OCI-LY7 (cell line): ENCODE data around the gene APOA4. TPM values are rescaled to one million over a fixed set of nuclear protein-coding genes. Genes with fewer than 3 reads are reported as not detected.

Experiments
- BruUV-seq: library from RNA; stranded (reverse); fragments of 400-500 nt; replicated peaks from 2 replicates; lab custom pipeline; 2021; lab: Mats Ljungman, UMichigan
- CTCF ChIA-PET: fragments of 300-600 bp; sonication (Branson Sonifier 250); formaldehyde crosslinking; loops from one replicate; lab custom pipeline; 2022; ENCODE audit warnings: antibody characterized with exemption; ENCODE audit not compliant: unreplicated experiment; lab: Charles Lee
- POLR2A ChIA-PET: fragments of 300-600 bp; sonication (Branson Sonifier 250); formaldehyde crosslinking; loops from one replicate; lab custom pipeline; 2022; ENCODE audit warnings: antibody characterized with exemption; lab: Charles Lee
- DNase-seq: peaks from one replicate; pipeline ENCODE4 v3.0.0-alpha.2; 2015; ENCODE audit warnings: low spot score
- H2AFZ ChIP-seq: fragments of 200-600 bp; sonication (generic), shearing (Covaris generic); 2 replicates; pipeline ENCODE4 v1.6.1; 2014; ENCODE audit warnings: mild to moderate bottlenecking, antibody characterized with exemption, low read length, moderate library complexity
- H3K27ac ChIP-seq: fragments of 200-600 bp; sonication (generic); 2 replicates; pipeline ENCODE4 v1.5.1; 2014; ENCODE audit warnings: mixed run types, low read depth, mild to moderate bottlenecking, moderate library complexity, low read length, inconsistent platforms; ENCODE audit not compliant: poor library complexity, severe bottlenecking
- H3K36me3 ChIP-seq: fragments of 200-600 bp; sonication (generic); 2 replicates; pipeline ENCODE4 v1.6.1; 2014; ENCODE audit warnings: mild to moderate bottlenecking, antibody characterized with exemption, low read length, moderate library complexity, mixed read lengths; ENCODE audit not compliant: insufficient read depth
- H3K4me1 ChIP-seq: fragments of 200-600 bp; sonication (generic); 2 replicates; pipeline ENCODE4 v1.5.1; 2014; ENCODE audit warnings: mild to moderate bottlenecking, low read length; ENCODE audit not compliant: insufficient read depth, poor library complexity, severe bottlenecking
- H3K4me2 ChIP-seq: fragments of 200-600 bp; sonication (generic); 2 replicates; pipeline ENCODE4 v1.6.1; 2014; ENCODE audit warnings: mild to moderate bottlenecking, low read length
- H3K4me3 ChIP-seq: fragments of 200-600 bp; sonication (generic); 2 replicates; pipeline ENCODE4 v1.5.1; 2014; ENCODE audit warnings: mild to moderate bottlenecking, low read depth, low read length; ENCODE audit not compliant: poor library complexity, severe bottlenecking
- H3K79me2 ChIP-seq: fragments of 200-600 bp; sonication (generic); 2 replicates; pipeline ENCODE4 v1.6.1; 2016; ENCODE audit warnings: low read depth, mild to moderate bottlenecking, low read length, moderate library complexity, mixed read lengths; ENCODE audit not compliant: insufficient read depth
- H3K9me2 ChIP-seq: fragments of 200-600 bp; sonication (generic); 2 replicates; pipeline ENCODE4 v1.6.1; 2016; ENCODE audit warnings: mild to moderate bottlenecking, low read length, mixed read lengths; ENCODE audit not compliant: insufficient read depth
- H3K9me3 ChIP-seq: fragments of 200-600 bp; sonication (generic); 2 replicates; pipeline ENCODE4 v1.6.1; 2014; ENCODE audit warnings: mild to moderate bottlenecking, mixed run types, low read length, mixed read lengths
- H4K20me1 ChIP-seq: fragments of 200-600 bp; sonication (generic); 2 replicates; pipeline ENCODE4 v1.6.1; 2014; ENCODE audit warnings: mild to moderate bottlenecking, antibody characterized with exemption, low read length, moderate library complexity, mixed read lengths; ENCODE audit not compliant: insufficient read depth
- EZH2phosphoT487 ChIP-seq: fragments of 200-600 bp; sonication (generic); IDR thresholded peaks from 2 replicates; pipeline ENCODE4 v1.6.1; 2018; ENCODE audit warnings: low read depth, borderline replicate concordance, mild to moderate bottlenecking, mixed run types, antibody characterized with exemption, low read length, moderate library complexity, mixed read lengths
- intact Hi-C: fragments of 100-400 bp; cut with micrococcal nuclease; formaldehyde crosslinking; loops from one replicate; pipeline ENCODE4 v1.10.0; 2022; ENCODE audit not compliant: unreplicated experiment
- total RNA-seq, 2 experiments: library from RNA; depleted of rRNA in 1 of 2; stranded (reverse); fragments of >200 nt in 1 of 2; shearing (Covaris generic) in 1 of 2; gene quantifications; 2 replicates each; pipeline ENCODE4 v1.2.3, GENCODE V29; 2014 to 2022
- TF ChIP-seq, protein P1 (sequence below): fragments of 200-600 bp; sonication (generic); conservative IDR thresholded peaks from 2 replicates; pipeline ENCODE4 v1.5.1; 2014; ENCODE audit warnings: mild to moderate bottlenecking, antibody characterized with exemption, low read length, moderate library complexity, mixed read lengths

Gene APOA4
- total RNA-seq, 2 experiments from 2014 or later: not detected

GRCh38 chr11:116828632-116829524, 5.8 kb upstream of the APOA4 start:
- H2AFZ ChIP-seq: no peak overlapping the region
- DNase-seq: no peak
- H3K9me3 ChIP-seq: no peaks in the 10 kb centered on the region
- H3K4me2 ChIP-seq: no peak overlapping the region
- no peaks in the 10 kb centered on the region for H3K36me3 ChIP-seq
- no TSS peak for BruUV-seq
- no peak overlapping the region for H3K4me3 ChIP-seq
- no peaks in the 10 kb centered on the region for H4K20me1 ChIP-seq
- POLR2A ChIA-PET: no interaction called here
- H3K4me1 ChIP-seq: no peaks in the 10 kb centered on the region
- H3K27ac ChIP-seq: no peak overlapping the region
- CTCF ChIA-PET: no interaction called here
- H3K9me2 ChIP-seq: no peaks in the 10 kb centered on the region
- intact Hi-C loops: no loop called here
- TF ChIP-seq, protein P1, sequence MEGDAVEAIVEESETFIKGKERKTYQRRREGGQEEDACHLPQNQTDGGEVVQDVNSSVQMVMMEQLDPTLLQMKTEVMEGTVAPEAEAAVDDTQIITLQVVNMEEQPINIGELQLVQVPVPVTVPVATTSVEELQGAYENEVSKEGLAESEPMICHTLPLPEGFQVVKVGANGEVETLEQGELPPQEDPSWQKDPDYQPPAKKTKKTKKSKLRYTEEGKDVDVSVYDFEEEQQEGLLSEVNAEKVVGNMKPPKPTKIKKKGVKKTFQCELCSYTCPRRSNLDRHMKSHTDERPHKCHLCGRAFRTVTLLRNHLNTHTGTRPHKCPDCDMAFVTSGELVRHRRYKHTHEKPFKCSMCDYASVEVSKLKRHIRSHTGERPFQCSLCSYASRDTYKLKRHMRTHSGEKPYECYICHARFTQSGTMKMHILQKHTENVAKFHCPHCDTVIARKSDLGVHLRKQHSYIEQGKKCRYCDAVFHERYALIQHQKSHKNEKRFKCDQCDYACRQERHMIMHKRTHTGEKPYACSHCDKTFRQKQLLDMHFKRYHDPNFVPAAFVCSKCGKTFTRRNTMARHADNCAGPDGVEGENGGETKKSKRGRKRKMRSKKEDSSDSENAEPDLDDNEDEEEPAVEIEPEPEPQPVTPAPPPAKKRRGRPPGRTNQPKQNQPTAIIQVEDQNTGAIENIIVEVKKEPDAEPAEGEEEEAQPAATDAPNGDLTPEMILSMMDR: no peak
- no peak for TF ChIP-seq EZH2phosphoT487
- no peaks in the 10 kb centered on the region for H3K79me2 ChIP-seq

- no peaks in the 10 kb centered on the region for H3K9me2 ChIP-seq
- no peak overlapping the region for H3K4me3 ChIP-seq
- ChIA-PET CTCF (interaction anchor here (0.6 kb wide), 1 partner anchor 403 kb away, joined by 3 read pairs; no protein-coding TSS in a partner anchor), POLR2A (no interaction called here)
- no peak overlapping the region for H3K27ac ChIP-seq
- intact Hi-C loops: no loop called here
- no peaks in the 10 kb centered on the region for H3K79me2 ChIP-seq
- H3K9me3 ChIP-seq: no peaks in the 10 kb centered on the region
- DNase-seq: no peak
- no peaks in the 10 kb centered on the region for H4K20me1 ChIP-seq
- TF ChIP-seq, protein P1: no peak
- no peak for TF ChIP-seq EZH2phosphoT487
- H2AFZ ChIP-seq: no peak overlapping the region
- BruUV-seq: no TSS peak
- H3K4me2 ChIP-seq: no peak overlapping the region
- H3K36me3 ChIP-seq: no peaks in the 10 kb centered on the region
- H3K4me1 ChIP-seq: no peaks in the 10 kb centered on the region
Observed at GRCh38 chr11:116827461-116827860, 4.4 kb upstream of the APOA4 start.
